ENCODE results near the gene TRIM72.
"Not testable (repeated sequence)": the region's sequence is repeated elsewhere in the genome, so short reads cannot be mapped to it uniquely, and the experiment has no call there.

The TRIM72 gene

DNA sequence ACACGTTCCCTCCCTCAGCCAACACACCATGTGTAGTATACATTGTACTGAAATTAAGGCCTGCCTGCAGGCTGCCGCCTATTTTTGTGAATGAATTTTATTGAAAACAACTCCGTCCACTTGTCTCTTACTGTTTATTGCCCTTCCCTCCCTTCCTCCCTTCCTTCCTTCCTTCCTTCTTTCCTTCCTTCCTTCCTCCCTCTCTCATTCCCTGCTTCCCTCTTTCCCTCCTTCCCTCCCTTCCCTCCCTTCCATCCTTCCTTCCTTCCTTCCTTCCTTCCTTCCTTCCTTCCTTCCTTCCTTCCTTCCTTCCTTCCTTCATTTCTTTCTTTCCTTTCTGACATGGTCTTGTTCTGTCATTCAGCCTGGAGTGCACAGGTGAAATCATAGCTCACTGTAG, 48.2 kb downstream of the TRIM72 start:
- DNase-seq: no peak

DNA sequence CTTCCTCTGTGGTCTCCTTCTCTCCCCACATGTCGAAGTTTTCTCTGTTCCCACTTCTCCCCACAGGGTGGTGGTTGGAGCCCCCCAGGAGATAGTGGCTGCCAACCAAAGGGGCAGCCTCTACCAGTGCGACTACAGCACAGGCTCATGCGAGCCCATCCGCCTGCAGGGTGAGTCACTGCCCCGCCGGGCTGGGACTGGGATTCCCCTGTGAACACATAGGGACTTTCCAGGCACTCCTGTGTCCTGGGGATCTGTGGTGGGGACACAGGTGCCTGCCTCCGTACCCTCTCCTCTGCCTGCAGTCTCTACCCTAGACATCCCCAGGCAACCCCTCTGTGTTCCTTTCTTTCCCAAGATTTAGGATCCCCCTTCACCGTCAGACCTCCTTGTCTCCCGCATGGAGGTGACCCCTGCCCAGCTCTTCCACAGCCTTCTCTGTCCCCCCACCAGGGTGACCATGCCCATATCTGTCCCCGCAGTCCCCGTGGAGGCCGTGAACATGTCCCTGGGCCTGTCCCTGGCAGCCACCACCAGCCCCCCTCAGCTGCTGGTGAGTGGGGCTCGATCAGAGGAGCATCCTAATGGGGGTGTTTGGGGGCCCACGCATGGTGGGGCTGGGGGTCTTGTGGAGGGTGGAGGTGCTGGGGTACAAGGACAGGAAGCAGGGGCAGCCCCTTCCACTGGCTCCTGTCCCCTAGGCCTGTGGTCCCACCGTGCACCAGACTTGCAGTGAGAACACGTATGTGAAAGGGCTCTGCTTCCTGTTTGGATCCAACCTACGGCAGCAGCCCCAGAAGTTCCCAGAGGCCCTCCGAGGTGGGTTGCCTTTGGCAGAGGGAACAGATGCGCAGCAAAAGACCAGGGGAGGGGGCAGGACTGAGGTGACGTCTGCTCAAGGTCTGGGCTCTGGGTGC, 51.7 kb downstream of the TRIM72 start:
- DNase-seq: peak; percentile 68

DNA sequence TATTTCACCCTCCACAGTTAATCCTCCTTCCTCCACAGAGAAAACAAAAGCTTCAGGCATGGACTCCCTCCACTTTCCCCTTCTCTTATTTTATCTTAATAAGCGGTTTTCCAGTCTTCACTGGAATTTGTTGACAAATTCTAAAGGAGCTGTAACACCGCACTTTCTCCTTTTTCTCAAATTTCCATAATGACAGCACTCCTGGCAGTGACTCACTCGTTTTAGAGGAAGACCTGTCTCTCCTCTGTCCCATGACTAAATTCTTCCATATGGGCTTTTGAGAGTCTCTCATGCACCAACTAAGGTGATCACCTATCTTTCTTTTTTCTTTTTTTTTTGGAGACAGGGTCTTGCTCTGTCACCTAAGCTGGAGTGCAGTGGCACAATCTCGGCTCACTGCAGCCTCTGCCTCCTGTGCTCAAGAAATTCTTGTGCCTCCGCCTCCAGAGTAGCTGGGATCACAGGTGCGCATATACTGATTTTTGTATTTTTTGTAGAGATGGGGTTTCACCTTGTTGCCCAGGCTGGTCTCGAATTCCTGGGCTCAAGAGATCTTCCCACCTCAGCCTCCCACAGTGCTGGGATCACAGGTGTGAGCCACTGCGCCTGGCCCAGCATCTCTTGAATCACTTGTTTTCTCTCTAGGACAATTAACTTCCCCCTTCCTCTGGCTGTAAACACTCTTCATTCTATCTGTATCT, 53.6 kb downstream of the TRIM72 start:
- DNase-seq: no peak

DNA sequence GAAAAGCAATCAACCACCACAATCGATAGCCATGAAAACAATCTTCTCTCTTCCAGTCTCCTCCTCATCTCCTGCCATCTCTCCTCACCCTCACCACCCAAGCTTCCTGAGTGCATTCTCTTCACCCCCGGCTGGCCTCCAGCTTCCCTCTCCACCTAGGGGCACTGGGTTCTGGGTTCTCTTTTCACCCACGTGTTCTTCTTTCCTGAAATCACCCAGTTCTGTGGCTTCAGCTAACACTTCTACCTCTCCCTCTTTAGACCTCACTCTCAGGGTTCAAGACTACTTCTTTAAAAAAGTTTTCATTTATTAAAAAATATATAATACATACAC, 54.1 kb downstream of the TRIM72 start:
- DNase-seq: no peak

DNA sequence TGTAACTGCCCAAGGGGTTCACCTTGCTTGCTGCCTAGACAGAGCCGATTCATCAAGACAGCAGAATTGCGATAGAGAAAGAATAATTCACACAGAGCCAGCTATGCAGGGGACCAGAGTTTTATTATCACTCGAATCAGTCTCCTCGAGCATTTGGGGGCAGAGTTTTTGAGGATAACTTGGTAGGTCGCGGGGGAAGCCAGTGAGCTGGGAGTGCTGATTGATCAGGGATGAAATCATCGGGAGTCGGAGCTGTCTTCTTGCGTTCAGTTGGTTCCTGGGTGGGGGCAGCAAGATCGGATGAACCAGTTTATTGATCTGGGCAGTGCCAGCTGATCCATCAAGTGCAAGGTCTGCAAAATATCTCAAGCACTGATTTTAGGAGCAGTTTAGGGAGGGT, 55.0 kb downstream of the TRIM72 start:
- DNase-seq: no peak

DNA sequence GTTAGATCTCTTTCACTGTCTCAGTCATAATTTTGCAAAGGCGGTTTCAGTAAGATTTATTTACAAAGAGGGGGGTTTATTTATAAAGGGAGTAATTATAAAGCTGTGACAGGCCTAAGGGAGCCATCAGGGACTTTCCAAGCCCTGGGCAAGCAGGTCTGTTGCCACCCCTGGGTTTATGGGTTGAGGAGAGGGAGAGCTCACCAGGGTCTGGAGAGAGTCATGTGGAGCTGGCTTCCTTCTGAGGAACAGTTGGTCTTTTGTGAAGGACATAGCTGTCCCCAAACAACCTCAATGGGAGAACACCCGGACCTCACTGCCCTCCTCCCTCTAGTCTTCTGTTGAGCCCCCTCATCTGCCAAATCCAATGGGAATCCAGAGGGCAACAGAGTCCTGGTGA, 55.6 kb downstream of the TRIM72 start:
- no peak for DNase-seq

DNA sequence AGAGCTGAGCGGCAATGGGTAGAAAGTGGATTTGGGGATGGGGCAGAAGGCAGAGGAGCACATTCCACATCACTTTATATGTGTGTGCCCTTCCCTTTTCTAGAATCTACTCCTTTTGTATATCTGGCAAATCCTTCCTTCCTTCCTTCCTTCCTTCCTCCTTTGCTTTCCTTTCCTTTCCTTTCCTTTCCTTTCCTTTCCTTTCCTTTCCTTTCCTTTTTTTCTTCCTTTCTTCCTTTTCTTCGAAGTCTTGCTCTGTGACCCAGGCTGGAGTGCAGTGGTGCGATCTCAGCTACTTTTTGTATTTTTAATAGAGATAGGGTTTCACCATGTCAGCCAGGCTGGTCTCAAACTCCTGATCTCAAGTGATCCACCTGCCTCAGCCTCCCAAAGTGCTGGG, 56.1 kb downstream of the TRIM72 start:
- DNase-seq: not testable (repeated sequence)

DNA sequence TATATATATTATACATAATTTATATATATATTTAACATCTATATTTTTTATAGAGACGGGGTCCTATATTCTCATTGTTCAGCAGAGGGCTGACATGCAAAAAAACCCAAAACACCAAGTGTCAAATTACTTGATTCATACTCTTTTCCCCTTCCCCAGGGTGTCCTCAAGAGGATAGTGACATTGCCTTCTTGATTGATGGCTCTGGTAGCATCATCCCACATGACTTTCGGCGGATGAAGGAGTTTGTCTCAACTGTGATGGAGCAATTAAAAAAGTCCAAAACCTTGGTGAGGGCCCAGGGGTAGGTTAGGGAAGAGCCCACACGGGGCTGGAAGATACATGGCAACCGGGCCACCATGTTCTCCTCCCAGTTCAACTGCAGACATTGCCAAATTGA, 56.9 kb downstream of the TRIM72 start:
- no peak for DNase-seq

DNA sequence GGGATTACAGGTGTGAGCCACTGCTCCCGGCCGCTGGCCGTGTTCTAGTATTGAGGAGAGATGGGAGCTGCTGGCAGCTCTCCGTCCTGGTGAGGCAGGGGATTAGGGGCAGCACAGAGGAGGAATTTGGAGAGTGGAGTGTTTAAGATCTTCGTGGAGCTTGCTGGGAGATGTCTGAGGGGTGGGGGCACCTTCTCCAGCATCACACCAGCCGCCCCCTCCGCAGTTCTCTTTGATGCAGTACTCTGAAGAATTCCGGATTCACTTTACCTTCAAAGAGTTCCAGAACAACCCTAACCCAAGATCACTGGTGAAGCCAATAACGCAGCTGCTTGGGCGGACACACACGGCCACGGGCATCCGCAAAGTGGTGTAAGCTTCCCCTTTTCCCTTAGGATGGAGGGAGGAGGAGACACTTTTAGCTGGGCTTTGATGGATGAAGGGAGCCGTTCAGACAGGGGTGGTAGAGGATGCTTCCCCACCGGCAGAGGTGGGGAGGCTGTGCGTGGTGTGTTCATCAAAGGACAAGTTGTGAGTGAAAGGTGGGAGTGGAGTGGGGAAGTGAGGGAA, 57.8 kb downstream of the TRIM72 start:
- no peak for DNase-seq

DNA sequence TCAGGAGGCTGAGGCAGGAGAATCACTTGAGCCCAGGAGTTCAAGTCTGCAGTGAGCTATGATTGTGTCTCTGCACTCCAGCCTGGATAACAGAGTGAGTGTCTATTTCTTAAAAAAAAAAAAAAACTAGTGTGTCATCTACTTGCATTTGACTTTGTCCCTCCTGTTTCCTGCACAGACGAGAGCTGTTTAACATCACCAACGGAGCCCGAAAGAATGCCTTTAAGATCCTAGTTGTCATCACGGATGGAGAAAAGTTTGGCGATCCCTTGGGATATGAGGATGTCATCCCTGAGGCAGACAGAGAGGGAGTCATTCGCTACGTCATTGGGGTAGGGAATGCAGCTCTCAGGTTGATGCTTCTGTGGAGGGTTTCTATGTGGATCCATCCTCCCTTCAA, 59.3 kb downstream of the TRIM72 start:
- DNase-seq: no peak

DNA sequence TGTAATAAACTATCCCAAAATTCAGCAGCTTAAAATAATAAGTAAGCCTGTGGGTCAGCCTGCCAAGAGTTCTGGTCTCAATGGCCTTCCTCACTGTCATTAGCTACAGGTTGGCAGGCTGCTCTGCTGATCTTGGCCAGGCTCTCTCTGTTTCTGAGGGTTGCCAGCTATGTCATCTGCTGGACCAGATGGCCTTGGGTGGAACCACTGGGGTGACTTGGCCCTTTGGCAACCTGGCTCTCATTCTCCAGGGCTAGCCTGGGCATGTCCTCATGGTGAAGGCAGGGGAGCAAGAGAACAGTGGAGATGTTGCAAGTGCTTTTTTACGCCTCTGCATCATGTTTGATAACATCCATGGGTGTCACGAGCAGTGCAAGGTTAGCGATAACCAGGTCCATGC, 59.8 kb downstream of the TRIM72 start:
- no peak for DNase-seq

DNA sequence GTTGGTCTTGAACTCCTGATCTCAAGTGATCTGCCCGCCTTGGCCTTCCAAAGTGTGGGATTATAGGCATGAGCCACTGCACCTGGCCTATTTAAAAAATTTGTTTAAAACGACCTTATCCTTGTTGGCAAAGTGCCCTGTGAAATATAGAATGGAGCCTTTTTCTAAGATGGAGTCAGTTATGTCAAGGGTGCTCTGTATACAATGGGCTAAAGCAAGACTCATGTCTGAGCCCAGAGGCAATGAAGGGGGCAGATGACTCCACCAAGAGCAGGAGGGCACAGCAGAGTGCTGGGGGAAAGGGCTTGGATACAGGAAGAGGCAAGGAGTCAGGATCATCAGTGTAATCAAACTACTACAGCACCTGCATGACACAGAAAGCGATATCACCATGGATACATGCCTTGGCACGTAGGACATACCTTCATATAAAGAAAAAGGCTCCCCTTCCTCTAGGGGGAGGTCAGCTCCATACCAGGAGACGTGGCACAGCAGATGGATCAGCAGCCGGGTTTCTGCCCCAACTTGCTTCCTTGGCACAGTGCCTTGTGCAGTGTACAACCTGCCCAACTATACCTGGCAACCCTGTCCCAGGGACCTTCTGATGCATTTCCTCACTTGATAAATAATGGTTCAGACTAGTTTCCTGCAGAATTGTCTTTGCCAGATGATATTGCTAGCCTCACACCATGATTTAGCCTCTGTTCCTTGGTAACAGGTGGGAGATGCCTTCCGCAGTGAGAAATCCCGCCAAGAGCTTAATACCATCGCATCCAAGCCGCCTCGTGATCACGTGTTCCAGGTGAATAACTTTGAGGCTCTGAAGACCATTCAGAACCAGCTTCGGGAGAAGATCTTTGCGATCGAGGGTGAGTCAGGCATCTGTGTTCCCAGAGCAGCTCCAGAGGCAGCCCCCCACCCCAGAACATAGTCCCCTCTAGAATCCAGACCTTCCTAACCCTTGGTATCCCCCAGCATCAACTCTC, 61.2 kb downstream of the TRIM72 start:
- DNase-seq: no peak

DNA sequence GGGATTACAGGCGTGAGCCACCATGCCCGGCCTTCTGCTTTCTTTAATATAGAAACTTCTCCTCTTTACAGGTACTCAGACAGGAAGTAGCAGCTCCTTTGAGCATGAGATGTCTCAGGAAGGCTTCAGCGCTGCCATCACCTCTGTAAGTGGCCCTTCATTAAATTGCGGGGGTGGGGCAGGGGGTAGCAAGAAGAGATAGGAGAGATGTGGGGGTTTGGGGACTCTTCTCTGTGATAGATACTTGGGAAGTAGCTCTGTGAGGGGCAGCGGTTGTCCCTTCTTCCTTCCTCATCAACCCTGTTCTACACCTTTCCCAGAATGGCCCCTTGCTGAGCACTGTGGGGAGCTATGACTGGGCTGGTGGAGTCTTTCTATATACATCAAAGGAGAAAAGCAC, 62.7 kb downstream of the TRIM72 start:
- no peak for DNase-seq

DNA sequence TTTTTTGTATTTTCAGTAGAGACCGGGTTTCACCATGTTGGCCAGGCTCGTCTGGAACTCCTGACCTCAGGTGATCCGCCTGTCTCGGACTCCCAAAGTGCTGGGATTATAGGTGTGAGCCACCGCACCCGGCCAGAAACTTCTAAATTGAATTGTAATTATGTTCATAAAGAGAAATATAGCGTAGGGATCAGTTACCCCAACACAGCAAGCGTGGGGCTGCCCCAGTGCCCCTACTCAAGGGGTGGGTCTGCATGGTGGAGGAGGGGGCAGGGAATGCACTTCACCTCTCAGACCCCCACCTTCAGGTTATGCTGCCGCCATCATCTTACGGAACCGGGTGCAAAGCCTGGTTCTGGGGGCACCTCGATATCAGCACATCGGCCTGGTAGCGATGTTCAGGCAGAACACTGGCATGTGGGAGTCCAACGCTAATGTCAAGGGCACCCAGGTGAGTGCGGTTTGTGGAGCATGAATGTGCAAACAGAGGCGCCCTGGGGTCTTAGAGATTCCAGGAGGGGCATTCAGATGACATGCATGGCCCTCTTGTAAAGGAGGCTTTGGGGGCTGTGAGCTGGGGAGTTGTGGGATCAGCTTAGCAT, 63.8 kb downstream of the TRIM72 start:
- no peak for DNase-seq

DNA sequence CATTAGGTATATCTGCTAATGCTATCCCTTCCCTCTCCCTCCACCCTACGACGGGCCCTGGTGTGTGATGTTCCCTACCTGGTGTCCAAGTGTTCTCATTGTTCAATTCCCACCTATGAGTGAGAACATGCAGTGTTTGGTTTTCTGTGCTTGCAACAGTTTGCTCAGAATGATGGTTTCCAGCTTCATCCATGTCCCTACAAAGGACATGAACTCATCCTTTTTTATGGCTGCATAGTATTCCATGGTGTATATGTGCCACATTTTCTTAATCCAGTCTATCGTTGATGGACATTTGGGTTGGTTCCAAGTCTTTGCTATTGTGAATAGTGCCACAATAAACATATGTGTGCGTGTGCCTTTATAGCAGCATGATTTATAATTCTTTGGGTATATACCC, 64.9 kb downstream of the TRIM72 start:
- DNase-seq: not testable (repeated sequence)

Measured in T1000 (cell line).